Testis (tissue), 2 donors: ENCODE data around the gene DYNC1I1.

Experiments used
- CTCF ChIP-seq, 3 experiments: fragments of 450-650 bp in 2 of 3; fragments of 200-600 bp in 1 of 3; sonication (generic) in 1 of 3; IDR thresholded peaks; one replicate each; pipeline ENCODE4 v1.5.1; 2016 to 2019; ENCODE audit warnings: antibody characterized with exemption in 3 of 3, mild to moderate bottlenecking in 2 of 3, moderate library complexity in 1 of 3
- POLR2A ChIP-seq: fragments of 450-650 bp; IDR thresholded peaks from one replicate; pipeline ENCODE4 v1.6.1; 2017; ENCODE audit warnings: antibody characterized with exemption, mild to moderate bottlenecking, moderate library complexity

GRCh38 chr7:95980167-95980566 is 207.8 kb downstream of the DYNC1I1 start:
- no peak for TF ChIP-seq CTCF (IDR thresholded peaks at IDR 0.05)
- no peak for TF ChIP-seq POLR2A
